GM19463 (cell line): Measurements from ENCODE around the gene HOXA6.
A peak's percentile ranks its signal among the peaks of the same experiment; 100 is the strongest.

ENCODE experiments used
- ATAC-seq: cut with Tn5 transposase; IDR thresholded peaks from one replicate; pipeline ENCODE4 v1.9.1; 2021; ENCODE audit warnings: mild to moderate bottlenecking, moderate library complexity; ENCODE audit not compliant: unreplicated experiment

The HOXA6 gene

DNA sequence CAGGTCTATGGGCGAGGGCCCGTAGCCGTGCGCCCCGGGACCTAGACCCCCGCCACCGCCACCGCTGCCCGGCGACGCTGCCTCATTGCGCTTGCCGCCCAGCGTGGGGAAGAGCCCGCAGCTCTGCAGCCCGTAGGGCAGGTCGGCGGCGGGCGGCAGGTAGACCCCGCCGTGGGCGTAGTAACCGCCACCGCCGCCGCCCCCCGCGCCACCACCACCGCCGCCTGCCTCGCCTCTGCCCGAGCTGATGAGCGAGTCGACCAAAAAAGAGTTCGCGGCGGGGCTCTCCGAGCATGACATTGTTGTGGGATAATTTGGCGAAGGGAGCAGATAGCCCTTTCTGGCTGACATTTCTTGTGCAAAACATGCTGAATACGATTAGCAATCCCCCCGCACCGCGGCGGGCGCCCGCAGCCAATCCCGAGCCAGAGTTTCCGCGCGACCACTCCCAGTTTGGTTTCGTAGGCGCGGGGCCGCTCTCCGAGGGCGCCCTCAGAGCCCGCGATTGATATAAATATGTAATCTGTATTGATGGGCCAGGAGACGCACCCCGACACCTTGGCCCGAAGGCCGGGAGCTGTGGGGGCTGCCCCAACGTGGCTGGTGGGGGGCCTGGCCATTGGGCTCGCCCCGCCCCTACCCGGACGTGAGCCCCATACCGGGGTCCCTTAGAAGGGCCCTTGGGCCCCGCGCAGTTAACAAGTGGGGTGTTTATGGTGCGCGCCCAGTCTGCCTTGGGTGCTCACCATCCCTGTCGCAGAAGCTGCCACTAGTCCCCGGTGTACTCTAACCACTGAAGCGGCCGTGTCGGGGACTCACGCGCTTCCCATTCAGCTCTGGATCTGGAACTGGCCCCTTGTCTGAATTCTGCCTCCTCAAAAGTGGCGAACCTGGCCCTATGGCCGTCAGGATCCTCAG is 26.6 kb upstream of the HOXA6 start, which contains the start of gene HOXA10:
HOXA10 (minus strand) TSS at position 365 of the 918 bp plus-strand sequence; CDS start at position 351, 14 bp downstream.
- no peak for ATAC-seq

DNA sequence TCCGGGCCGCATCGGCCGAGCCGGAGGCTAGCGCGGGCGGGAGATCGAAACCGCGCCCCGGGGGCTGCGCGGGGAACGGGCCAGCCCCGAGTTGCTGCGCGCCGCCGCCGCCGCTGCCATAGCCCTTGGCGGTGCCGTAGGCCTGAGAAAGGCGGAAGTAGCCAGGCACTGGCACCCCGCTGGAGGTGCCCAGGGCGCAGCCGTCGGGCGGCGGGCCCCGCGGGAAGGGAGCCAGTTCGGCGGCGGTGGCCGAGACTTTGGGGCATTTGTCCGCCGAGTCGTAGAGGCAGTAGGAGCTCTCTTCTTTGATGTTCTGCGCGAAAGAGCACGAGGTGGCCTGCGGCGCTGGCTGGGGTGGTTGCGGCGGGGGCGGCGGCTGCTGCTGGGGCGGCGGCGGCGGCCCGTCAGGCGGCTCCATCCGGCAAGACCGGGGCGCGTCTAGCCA is 26.0 kb upstream of the HOXA6 start:
- ATAC-seq: peak; percentile 62

DNA sequence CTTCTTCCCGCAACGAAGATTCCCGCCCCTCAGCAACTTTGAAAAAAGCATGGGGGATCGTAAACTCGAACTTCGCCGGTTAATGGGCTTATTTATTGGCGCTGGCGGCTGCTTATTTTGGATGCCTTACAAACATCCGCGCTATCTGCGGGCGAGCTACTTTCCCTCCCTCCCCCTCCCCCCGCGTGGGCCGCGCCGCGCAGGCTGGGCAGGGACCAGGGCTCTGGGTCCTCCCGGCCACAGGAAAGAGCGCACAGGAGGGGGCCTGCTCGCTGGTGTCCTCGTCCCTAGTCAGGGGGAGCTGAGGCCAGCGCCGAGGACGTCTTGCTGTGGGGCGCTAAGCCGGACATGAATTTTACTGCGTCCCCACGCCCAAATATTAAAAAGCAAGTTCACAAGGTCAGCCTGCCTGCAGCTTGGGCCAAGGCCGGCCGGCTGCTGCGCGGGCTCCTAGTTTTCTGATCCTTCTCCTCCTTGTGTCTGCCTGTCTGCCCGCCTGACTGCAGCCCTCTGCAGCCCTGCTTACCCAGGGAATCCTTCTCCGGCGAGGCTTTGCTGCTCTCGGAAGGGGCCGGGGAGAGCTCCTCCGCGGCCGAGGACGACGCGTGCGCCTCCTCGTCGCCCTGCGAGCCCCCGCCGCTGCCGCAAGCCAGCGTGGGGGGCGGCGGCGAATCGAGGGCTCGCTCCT is 25.4 kb upstream of the HOXA6 start:
- ATAC-seq: peak; percentile 23

DNA sequence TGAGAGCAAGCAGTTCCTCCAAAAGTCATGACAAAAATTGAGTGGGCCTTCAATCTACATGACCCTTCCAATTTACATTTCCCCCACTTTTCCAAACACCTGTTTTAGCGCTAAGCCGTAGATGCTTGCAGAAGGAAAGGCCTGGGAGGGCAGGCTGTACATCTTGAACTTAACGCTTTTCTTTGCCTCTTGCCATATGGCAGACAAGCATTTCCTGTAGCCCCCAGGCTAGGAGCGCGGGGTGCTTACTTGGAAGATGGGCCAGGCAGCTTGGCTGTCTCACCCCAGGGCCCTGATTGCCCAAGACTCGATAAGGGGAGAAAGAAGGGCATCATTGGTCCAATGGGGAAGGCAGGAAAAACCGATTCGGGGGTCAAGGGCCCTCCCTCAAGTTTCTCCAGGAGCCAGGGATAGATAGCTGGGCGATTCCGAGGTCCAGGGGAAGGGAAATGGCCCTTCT is 24.8 kb upstream of the HOXA6 start:
- ATAC-seq: no peak

DNA sequence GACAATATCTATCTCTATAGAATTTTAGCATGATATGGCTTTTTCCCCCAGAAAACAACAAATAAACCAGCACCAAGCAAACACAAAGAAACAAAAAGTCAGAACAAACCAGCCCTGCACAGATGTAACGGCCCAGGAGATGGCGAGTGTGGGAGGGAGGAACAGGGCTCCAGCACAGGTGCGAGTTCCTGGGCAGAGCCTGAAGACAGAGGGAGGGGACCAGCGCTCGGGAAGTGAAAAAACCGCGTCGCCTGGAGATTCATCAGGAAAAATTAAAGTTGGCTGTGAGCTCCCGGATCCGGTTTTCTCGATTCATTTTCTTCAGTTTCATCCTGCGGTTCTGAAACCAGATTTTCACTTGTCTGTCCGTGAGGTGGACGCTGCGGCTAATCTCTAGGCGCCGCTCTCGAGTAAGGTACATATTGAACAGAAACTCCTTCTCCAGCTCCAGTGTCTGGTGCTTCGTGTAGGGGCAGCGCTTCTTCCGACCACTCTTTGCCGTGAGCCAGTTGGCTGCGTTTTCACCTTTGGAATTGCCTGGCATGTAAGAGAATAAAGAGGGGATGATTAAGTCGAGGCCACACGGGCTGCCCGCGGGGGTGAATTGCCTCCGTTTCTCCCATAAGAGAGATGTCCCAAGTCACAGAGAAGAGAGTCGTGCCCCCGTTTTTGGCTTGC is 24.2 kb upstream of the HOXA6 start:
- ATAC-seq: no peak

DNA sequence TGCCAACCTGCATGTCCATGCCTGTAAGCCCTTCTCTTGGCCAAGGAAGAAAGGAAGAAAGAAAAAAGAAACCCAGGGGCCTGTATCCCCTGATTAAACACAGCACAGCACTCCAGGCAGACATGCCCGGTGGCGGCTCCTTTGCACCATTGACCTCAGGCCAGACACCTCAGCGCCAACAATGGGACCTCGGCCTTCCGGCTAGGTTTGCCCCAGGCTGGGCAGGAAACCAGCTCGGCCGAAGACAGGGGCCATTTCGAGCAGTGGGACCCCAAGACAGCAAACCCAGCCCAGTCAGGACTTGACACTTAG is 23.7 kb upstream of the HOXA6 start:
- ATAC-seq: no peak

DNA sequence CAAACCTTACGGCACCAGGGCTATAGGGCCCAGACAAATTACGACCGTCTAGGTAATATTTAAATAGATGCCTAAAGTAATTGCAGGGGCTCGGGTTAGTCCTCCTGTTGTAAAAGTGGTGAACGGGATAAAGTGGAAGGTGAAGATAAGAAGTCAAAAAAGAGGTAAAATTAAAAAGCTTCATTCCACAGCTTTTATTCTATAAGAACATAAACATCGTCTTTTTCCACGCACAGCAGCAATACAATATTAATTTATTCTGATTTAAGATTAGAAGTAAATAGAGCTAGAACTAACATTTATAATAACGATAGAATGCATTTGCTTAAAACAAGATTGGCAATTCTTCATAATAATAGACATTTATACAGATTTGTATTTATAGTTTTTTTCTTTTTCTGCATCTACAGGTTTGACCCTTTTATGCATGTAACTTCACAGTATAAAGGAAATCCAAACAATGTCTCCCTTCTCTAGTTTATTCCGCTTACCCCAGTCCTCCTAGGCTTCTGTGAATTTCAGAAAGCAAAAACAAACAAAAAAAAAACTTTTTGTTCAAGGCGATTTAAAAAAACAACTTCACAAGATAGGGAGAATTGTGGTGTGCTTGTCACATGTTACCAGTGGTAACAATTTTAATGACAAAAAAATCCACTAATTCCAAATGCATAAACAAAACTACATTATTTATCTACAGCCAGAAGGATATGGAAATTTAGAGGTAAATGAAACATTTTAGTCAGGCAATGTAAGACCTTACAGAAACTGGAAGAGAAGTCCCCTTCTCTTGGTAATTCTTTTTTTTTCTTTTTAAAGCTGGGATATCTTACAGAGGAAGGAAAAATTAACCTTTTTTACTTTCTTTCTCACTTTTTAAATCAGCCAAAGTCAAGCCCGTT is 23.1 kb upstream of the HOXA6 start:
- ATAC-seq: no peak

DNA sequence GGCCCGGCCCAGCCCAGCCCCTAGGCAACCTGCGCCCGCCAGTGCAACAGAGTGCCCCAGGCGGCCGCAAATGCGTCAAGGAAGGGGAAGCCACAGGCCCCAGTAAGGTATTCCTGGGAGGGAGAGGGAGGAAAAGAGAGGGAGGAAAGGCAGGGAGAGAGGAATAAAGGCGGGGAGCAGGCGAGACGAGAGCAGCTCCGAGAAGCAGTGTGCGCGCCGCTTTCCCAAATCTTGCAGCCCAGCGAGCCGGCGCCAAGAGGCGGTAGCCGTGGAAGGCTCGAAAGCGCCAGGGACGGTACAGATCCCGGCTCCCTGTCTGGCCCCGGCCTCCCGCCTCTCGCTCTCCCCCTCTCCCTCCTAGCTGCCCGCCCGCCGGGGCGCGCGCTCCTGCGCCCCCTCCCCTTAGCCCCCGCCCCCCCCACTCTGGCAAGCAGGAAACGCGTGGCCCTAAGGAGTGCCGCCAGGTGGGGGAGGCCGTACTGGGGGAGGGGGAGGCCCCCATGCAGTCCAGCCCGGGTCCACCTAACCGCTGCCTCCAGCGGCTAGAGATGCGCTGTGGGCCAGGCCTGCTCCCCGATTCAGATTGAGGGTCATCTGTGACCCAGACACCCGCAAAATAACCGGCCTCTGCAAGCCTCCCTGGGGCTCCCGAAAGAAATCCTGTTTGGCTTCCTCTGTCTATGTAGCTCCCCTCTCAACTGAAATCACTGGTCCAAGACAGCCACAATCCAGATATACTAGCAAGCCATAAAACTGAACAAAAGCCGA is 22.3 kb upstream of the HOXA6 start:
- no peak for ATAC-seq

DNA sequence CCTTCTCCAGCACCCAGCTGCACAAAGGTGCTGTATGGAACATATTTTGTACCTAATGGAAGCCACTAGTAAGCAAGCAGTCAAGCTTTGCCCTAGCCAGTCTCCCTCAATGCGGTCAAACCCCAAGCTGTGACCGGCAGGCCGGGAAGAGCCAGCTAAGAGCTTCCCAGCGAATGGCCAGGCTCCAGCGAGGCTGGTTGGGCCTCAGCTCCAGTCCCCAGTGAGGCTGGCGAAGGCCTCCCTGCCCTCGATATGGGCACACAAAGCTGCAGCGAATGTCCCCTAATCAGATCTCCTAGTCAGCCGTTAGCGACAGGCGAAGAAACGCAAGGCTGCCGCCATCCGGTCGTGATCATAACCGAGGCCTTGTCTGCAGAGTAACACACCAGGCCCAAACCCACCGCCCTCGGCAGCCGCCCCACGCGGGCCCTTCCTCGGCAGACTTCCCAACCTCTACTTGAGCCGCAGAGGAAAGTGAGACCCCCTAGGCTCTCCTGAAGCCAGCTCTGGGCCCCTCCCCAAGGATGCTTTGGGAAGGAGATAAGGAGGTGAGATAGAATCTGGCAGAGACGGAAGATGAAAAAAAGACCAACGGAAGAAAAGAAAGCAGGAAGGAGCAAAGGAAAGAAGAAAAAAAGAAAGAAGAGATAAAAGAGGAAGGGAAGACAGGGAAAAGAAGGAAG is 20.8 kb upstream of the HOXA6 start:
- no peak for ATAC-seq

DNA sequence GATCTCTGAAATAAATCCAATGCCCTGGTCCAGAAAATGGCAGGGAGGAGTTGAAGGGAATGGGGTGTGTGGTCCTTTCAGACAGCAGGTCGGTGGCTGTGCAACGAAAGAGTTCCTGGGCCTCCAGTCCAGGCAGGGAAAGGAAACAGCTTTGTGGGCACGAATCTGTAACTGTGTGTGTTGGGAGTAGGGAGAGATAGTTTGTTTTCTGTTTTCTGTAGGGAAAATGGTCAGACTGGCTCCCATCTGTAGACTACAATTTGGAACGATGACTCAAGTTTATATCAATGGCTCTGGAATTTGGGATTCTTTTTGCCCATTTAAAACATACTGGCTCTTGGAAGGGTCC is 20.3 kb upstream of the HOXA6 start:
- ATAC-seq: no peak

DNA sequence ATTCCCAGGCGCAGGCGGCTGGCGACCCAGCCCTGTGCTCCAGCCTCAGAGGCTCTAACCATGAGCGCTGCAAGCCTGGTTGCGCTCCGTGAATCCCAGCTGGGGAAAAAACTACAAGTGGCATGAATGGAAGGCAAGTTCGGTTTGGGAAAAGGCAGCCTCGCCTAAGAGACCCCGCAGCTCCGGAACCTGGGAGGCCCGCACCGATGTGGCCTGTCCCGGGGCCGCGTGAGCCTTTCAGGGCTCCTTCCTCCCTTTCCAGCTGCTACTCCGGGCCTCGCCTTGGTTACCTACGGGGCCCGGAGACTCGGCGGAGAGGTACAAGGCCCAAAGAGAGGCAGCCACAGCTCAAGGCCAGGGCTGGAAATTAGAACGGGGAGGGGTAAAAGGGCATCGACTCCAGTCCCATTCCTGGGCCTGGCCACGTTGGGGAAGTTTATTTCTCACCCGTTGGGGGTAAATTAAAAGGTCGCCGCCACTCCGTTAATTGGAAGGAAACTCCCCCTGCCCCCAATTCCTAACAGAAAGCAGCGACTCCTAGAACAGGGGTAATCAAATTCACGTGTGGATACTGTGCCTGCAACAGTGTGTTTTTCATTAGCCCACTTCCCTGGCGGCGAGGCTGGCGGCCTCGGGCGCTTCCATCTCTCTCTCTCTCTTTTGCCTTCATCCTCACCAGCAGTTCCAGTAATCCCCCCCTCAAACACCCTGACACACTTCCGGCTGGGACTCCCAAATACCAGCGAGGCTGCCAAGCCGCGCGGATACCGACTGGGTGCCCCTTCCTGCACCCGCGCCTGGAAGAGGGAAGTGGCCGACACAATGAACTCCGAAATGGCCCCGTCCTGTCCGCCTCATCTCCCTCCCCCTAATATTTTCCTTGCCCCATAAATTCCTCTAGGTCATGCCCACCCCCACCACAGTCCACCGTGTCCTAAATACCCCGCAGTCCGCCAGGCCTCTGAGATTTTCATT is 19.2 kb upstream of the HOXA6 start:
- ATAC-seq: no peak

DNA sequence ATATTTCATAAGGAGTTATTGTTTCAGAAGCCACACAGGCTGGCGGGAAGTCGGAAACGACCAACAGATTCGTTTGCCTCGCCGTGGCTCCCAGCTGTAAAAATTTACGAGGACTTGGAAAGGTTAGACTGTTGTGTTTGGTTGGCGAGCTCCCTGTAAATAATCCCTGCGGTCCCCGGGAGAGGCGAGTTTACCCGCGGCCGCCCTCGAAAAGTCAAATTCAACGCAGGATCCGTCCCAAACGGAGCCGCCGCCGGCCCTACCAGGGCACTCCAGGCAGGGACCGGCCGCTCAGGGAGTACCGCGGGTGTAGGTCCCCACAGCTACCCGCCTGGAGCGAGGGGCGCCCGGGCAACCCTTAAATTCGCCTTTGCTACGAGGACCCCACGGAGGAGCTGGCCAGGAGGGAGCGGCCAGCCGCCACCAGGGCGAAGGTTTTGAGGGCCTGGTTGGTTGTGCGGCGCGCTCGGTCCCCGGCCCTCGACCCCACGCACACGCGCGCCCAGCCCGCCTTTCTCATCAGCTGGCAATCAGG is 18.5 kb upstream of the HOXA6 start:
- no peak for ATAC-seq

DNA sequence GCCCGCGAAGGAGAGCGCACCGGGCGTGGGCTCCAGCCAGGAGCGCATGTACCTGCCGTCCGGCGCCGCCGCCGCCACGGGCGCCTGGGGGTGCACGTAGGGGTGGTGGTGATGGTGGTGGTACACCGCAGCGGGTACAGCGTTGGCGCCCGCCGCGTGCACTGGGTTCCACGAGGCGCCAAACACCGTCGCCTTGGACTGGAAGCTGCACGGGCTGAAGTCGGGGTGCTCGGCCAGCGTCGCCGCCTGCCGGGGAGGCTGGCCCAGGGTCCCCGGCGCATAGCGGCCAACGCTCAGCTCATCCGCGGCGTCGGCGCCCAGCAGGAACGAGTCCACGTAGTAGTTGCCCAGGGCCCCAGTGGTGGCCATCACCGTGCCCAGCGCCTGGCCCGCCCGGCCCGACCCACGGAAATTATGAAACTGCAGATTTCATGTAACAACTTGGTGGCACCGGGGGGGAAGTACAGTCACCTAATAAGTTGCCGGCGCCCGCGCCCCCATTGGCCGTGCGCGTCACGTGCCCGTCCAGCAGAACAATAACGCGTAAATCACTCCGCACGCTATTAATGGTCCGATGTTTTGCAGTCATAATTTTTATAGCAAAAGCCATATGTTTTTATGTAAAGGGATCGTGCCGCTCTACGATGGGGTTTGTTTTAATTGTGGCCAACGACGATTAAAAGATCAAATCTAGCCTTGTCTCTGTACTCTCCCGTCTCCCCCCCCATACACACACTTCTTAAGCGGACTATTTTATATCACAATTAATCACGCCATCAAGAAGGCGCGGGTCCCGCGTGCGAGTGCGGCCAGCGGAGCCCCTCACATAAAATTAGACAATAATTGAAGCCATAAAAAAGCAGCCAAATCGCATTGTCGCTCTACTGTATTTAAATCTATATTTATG is 17.8 kb upstream of the HOXA6 start, which contains the start of gene HOXA9:
HOXA9 (minus strand) TSS at position 449 of the 907 bp plus-strand sequence; CDS start at position 369, 80 bp downstream.
- no peak for ATAC-seq

DNA sequence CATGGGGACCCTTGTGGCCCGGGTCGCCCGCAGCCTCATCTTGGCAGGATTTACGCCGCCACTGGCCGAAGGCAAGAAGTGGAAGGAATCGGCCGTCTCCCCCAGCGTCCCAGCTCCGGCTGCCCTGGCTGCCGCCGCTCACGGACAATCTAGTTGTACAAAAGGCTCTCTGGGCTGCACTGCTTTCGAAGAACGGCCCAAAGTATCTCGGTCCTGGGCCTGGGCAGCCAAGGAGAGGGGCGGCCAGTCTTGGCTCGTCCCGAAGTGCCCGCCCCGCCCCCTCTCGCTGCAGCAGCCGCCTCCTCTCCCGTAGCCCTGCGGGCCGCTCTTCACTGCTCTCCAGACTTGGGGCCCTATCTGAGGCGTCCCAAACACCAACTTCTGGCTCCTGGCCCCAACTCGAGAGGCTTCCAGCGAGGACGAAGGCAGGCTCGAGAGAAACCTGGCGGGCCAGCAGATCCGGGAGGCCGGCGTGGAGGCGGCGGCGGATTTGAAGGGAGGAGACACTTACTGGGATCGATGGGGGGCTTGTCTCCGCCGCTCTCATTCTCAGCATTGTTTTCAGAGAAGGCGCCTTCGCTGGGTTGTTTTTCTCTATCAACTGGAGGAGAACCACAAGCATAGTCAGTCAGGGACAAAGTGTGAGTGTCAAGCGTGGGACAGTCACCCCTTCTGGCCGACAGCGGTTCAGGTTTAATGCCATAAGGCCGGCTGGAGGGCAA is 17.0 kb upstream of the HOXA6 start:
- ATAC-seq: no peak

DNA sequence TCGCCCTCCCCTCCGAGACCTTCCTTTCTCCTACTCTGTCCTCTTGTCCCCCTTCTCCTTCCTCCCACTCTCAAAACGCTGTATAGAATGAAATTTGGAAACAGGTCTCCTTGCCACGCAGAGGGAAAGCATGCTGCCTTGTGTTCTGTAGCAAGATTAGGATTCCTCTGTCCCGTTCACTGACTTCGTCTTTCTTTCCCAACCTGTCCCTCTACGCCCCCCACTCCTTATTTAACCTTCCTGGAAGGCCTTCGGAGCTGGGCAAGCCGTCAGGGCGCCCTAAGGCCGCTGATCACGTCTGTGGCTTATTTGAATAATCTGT is 16.4 kb upstream of the HOXA6 start:
- ATAC-seq: no peak
